Right lobe of liver (tissue), 4 donors: ENCODE measurements around the gene RFESD.

Experiments used
- CTCF ChIP-seq, 4 donors: fragments of 200-600 bp in 3 of 4; fragments of 450-650 bp in 1 of 4; IDR thresholded peaks; one replicate each; pipeline versions ENCODE4 v1.5.1 to v1.8.0; 2016 to 2022; ENCODE audit warnings: antibody characterized with exemption in 4 of 4, mild to moderate bottlenecking in 2 of 4
- POLR2A ChIP-seq: fragments of 450-650 bp; IDR thresholded peaks from one replicate; pipeline ENCODE4 v1.6.1; 2017; ENCODE audit warnings: antibody characterized with exemption, mild to moderate bottlenecking
- donor health status: DM: no; HTN: no; CAD: no.
- donor health status: DM: no; HTN: no; CAD: no.
- donor health status: DM: no; HTN: yes; CAD: no.

GRCh38 chr5:95704150-95704549, 57.6 kb downstream of the RFESD start:
- no peak for TF ChIP-seq CTCF (IDR thresholded peaks at IDR 0.05)
- no peak for TF ChIP-seq POLR2A
